ENCODE measurements around the gene SYT2.
"Not testable (repeated sequence)": the region's sequence is repeated elsewhere in the genome, so short reads cannot be mapped to it uniquely, and the experiment has no call there.

Gene SYT2

DNA sequence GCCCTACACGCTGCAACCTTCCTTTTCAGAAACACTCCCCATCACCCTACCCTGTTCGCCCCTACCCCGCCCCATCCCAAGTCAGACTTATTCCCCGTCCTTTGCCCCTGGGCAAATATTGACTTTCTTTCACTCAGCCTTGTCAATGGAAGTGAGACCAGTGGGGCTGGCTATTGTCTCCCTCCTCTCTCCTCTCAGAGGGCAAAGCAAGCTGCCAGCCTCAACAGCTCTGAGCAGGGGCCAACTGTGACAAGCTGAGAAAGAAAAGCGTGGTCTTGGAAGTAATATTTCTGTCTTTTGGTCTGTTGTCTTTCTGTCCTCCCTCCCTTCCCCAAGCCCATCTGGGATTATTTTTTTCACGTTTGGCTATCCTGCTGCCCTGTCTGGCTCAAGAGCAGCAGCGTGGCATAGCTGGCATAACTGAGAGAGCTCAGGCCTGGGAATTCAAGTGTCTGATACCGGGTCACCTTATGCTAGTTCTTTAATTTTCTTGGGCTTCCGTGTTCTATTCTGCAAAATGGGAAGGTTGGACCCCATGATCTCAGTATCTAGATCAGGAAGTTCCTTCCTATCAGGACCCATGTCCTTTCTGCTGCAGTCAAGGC is 71.5 kb downstream of the SYT2 start:
- not testable (repeated sequence) for DNase-seq

DNA sequence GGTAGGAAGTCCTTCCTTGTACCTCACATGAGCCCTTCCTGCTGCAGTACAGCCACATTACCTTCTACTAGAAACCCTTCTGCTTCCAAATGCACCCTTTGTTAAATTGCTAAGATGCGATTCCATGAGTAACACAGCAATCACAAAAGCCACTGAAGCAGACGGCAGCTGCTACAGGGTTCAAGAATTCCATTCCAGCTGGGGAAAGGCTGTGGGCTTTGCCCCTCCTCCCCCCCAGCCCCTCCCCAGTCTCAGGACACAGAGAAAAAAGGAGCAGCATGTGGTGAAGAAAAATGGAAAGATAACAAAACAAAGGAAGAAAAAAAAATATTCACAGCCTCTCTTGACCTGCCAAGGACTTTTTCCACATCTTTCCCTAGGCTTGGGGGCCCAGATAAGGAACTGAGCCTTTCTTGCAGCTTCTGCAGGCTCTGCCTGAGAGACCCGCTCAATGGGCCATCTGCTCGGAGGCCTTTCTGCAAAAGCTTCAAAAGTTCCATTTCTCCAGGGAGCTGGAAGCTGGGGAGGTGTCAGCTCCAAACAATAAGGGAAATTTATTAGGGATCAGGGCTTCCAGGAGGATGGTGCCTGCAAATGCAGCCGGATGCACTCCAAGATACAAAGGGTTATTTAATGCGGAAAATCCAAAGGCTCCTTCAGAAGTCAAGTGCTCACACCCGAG is 72.1 kb downstream of the SYT2 start:
- no peak for DNase-seq

- DNase-seq: not testable (repeated sequence)
These were observed 72.8 kb downstream of the SYT2 start for GRCh38 chr1:202637321-202638018.

DNA sequence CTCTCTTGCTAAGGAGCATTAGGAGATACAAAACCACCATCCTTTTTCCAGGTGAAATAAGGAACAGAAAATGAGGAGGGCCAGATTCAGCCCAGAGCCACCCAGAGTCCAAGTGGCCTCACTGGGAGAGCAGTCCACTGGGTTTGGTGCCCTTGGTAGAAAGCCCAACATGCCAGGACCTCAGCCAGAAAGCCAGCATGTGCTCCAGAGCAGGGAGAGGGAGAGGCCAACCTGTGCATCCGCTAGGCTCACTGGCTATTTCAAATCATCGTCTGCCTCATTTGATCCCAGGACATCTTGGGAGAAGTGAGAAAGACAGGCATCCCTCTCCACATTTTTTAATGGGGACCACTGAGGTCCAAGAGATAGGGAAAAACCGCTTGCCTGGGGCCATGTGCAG is 74.1 kb downstream of the SYT2 start:
- not testable (repeated sequence) for DNase-seq

DNA sequence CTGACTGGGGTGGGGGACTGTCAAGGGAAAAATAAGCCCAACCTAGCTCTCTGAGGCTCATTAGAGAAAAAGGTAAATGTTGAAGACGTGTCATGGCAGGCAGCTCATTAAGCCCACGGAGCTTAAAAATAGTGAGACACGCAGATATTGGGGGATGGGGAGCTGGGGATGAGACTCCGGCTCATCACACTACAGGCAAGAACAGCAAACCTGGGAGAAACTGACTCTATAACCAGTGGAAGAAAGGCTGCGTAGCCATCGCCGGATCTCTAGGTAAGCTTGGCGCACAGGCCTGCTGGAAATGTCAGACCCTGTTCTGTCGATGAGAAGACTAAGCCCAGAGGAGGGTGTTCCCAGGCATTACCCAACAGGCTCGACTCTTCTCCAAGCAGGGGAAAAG is 78.0 kb downstream of the SYT2 start:
- no peak for DNase-seq

DNA sequence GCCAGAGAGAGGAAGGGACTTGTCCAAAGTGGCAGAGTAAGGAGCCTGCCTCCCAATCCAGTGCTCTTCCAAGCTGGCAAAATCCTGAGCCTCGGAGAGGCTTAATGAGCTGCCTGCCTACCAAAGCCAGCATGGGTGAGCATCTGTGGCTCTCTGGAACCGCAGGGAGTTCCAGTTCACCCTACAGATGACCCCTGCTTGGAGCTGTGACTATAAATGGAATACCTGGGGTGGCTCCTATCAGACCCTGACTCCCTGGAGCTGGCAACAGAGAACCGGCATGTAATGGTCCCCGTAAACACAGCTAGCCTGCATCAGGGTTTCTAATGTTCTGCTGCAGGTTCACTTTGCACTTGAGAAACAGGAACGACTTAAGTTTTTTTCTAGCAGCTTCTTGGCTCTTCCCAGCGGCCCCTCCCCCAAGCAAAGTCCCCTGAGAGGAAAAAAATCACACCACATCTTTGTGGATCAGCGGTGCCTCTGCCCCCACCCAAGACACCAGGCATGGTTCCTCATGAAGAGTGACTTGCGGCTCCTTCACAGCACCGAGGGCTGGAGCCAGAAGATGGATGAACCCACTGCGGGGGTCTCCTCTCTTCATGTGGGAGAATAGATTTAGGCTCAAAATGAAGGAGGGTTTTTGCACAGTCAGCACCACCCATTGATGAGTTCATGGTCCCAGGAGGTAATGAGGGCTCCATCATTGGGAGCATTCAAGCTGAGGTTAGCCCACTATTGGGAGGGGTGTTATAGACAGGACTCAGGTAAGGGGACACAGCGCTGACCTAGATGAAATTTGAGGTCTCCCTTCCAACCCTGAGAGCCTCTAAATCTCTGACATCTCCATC is 79.0 kb downstream of the SYT2 start:
- no peak for DNase-seq

DNA sequence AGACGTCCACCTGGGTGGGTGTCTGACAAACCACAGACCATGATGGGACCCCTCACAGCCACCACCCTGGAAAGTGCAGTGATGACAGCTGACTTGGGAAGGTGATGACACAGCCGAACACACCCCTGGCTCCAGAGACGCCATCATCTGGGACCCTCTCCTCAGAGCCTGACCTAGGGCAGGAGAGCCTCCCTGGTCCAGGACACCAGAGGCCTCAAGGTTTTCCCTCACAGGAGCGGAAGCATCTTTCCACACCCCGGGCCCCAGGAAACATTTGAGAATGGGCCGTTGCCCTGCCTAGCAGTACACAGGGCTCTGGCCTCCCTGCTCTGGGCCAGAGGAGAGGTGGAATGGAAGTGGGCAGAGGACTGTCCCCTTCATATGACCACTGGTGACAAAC is 79.7 kb downstream of the SYT2 start:
- no peak for DNase-seq

DNA sequence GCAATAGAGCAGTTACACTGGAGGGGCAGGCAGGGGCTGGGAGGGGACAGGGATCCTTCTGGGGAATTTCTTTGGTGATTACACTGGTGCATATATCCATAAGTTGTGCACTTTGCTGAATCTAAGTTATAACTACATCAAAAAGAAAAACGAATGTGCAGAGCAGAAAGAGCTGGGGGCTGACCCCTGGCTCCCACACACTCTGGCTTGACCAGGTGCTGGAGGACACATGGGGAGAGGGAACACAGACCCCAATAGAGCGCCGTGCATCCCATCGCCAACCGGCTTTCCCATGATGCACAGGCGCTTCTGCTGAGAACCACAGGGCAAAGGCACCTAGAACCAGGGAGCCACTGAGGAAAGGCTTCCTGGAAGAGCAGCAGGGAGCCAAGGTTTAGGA is 80.2 kb downstream of the SYT2 start:
- not testable (repeated sequence) for DNase-seq

DNA sequence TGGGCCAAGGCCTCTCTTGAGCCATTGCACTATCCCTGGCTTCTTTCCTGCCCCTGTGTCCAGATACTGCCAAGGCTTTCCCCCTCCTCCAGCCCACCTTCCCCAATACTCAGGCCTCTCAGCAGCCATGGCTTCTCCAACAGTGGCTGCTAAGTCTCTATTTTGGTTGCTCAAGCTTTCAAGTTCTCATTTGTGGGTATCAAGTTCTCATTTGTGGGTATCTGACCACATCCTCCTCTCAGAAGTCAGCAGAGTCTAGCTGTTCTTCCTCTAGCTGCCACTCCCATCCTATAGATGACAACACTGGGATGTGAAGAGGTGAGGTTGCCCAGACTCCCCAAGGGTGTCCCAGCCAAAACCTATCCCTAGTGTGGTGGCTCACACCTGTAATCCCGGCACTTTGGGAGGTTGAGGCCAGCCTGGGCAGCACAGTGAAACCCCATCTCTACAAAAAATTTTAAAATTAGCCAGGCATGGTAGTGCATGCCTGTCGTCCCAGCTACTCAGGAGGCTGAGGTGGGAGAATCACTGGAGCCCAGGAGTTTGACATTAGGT is 80.9 kb downstream of the SYT2 start:
- not testable (repeated sequence) for DNase-seq

GRCh38 chr1:202628646-202629215 is 81.5 kb downstream of the SYT2 start:
- no peak for DNase-seq

DNA sequence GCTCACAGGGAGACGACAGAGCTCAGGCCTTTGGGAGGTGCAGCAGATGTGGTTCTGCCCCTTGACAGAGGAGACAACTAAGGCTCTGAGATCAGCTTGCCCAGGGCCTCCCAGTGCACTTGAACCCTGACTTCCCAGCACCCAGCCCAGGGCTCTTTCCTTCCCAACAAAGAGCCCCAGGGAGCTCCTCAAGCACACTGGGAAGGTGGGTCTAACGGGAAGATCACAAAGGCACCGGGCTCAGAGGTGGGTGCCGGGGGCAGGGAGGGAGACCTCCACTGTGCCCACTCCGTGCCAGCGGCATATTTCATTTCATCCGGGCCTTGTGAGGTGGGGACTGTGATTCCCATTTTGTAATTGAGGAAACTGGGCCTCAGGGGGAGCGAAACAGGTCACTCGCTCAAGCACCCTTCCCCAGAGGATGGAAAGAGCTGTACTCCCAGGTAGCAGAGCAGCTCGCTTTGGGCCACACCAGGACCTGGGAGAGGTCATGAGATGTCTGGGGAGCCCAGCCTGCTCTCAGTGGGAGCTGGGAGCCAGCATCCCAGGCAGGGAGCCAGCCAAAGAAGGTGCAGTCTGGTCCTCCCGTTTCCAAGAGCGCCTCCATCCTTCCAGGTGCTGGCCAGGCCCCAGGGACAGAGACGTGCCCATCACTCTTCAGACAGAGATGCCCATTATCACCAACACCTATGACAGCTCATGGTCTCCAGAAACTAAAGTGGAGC is 82.3 kb downstream of the SYT2 start:
- no peak for DNase-seq

DNA sequence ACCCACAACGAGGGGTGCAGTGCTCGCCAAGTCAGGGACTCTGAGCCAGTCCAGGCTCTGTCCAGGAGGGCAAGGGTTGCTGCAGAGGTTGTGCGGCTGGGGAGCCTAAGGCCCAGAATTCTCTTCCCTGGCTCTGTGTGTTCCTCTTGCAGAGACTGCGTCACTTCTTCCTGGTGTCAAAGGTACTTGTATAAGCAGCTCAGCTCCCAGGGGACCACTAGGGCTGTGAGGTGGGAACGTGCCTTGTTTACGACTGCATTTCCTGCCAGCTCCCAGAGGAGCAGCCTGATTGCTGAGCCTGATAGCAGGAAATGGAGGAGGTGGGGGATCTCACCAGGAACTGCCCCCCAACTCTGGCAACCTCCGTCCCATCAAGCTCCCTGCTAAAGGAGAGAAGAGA is 83.2 kb downstream of the SYT2 start:
- not testable (repeated sequence) for DNase-seq

GRCh38 chr1:202625416-202626360 is 84.6 kb downstream of the SYT2 start:
- DNase-seq: peak; percentile 45

- DNase-seq: no peak
These were observed 85.5 kb downstream of the SYT2 start for GRCh38 chr1:202624781-202625108.

DNA sequence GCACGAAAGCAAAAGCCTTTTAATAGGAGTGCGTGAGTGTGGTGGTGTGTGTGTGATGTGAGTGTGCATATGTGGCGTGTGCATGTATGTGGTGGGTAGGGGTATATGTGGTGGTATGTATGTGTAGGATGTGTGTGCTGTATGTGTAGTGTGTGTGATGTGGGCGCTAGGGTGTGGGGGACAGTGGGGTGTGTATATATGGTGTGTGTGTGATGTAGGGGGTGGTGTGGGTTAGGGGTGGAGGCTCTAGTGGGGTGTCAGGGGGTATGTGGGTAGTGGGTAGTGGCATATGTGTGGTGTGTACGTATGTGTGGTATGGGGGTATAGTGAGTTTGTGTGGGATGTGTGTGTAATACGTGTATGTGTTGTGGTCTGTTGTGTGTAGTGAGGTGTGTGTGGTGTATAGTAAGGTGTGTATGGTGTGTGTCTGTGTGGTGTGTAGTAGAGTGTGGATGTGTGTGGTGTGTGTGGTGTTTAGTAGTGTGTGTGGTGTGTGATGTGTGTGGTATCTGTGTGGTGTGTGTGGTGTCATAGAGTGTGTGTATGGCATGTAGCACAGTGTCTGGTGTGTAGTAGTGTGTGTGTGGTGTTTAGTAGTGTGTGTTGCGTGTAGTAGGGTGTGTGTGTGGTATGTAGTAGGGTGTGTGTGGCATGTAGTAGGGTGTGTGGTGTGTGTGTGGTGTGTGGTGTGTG is 86.0 kb downstream of the SYT2 start:
- DNase-seq: no peak

DNA sequence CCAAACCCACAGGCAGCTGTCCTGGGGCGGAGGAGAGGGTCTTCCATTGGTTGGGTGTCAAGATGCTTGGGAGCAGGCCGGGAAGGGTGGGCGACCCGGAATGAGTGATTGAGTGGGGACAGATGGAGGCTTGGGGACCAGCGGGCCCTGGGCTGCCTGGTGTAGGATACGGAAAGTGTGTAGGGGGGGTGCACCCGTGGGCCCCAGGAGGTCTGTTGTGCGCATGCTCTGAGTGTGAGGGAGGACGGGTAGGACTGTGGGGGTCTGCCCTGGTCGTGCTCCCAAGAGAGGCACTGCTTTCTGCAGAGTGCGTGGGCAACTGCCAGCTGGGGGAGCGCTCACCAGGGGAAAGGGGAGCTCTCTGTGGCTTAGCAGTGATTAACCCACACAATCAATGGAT is 86.8 kb downstream of the SYT2 start:
- DNase-seq: not testable (repeated sequence)

DNA sequence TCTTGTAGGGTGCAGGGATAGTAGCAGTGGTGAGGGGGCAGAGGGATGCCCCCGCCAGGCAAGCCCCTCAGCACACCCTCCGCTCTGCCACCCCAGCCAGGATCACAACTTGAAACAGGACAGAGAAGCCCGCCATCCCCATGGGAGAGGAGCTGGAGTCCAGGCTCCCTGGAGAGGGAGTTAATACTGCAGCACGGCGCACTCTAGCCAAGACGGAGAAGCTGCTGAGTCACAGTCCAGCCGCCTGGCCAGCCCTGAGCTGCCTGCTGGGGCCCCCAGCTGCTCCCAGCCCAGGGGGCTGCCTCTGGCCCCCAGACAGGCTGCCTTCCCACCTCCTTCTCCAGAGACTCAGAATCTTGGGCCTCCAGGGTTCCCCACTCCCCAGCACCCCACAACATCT is 87.2 kb downstream of the SYT2 start:
- DNase-seq: no peak

DNA sequence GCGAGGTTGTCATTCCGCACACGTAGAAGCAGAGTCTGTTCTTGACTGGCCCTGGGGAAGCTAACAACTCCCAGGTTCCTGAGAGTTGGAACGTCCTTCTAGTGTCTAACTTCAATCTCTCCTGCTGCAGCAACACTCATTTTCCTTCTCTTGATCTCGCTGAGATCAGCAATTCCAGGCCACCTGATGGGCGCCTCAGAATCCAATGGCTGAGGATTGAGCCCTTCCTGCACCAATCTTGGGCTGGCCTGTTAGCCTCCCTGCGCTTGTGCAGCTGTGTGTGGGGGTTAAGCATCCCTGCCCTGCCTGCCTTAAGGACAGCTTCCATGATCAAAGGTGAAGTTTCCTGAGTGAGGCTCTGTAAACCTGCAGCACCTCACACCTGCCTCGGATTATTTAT is 87.9 kb downstream of the SYT2 start:
- DNase-seq: no peak

DNA sequence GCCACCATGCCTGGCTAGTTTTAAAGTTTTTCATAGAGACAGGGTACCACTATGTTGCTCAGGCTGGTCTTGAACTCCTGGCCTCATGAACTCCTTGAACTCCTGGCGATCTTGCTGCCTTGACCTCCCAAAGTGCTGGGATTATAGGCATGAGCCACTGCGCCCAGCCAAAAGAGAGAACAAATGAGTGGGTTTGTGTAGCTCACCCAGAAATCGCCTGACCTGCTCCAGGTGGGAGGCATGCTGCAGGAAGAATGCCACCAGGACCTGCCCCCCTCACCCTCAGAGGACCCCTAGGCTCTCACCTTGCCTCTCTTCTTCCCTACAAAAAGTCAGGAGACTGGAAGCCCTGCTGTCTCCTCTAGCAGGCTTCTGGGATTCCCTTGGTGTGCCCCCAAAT is 88.8 kb downstream of the SYT2 start:
- DNase-seq: no peak

DNA sequence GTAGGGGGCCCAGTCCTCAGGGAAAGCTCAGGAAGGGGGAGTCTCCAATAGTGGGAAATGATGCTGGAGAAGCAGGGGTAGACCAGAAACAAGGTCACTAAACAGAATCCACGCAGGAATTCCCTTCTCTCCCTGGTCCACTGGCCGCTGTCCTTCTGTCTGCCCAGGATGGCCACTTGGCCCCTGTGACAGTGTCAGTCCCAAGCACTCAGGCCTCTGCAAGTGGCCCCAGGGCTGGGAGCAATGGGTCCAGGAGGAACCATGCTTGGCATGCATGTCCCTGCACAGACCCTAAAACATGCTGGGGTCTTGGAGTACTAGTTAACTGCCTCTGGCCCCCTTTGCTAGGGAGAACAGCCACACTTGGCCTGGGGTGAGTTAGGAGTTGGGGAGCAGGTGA is 90.2 kb downstream of the SYT2 start:
- DNase-seq: not testable (repeated sequence)

Measured in NCI-H510A (cell line).